SK-N-SH (cell line): ENCODE data around the gene DAB2IP. TPM values are rescaled to one million over a fixed set of nuclear protein-coding genes. Genes with fewer than 3 reads are reported as not detected.

Experiments
- CTCF ChIA-PET: fragments of 300-600, 350-600 bp; formaldehyde crosslinking; extraction: SDS; loops from one replicate; lab custom pipeline; 2021; lab: Yijun Ruan, JAX
- POLR2A ChIA-PET: fragments of 350-600 bp; sonication (Branson Sonifier 250); formaldehyde crosslinking; extraction: SDS; loops from one replicate; lab custom pipeline; 2020; ENCODE audit warnings: antibody characterized with exemption, inconsistent platforms; lab: Yijun Ruan, JAX
- DNase-seq: peaks from one replicate; pipeline ENCODE4 v3.0.0; 2012
- H2AFZ ChIP-seq: fragments of 200-600 bp; sonication (generic); 2 replicates; pipeline ENCODE4 v1.8.1; 2016; ENCODE audit warnings: antibody characterized with exemption, mild to moderate bottlenecking, low read depth
- H3F3A ChIP-seq: fragments of 200-600 bp; sonication (generic); replicated peaks from 2 replicates; pipeline ENCODE3; 2016; ENCODE audit warnings: antibody characterized with exemption, mild to moderate bottlenecking; ENCODE audit not compliant: insufficient read depth
- H3K27ac ChIP-seq, 2 experiments: fragments of 200-500 bp in 1 of 2; fragments of 200-600 bp in 1 of 2; sonication (Bioruptor generic) in 1 of 2; sonication (generic), shearing (Covaris generic) in 1 of 2; 2 replicates each; pipeline versions ENCODE4 v1.5.1 to v1.6.1; 2014 to 2016; ENCODE audit warnings: low read depth in 2 of 2, inconsistent platforms in 1 of 2, low read length in 1 of 2, mild to moderate bottlenecking in 1 of 2, mixed read lengths in 1 of 2
- H3K27me3 ChIP-seq: fragments of 200-600 bp; sonication (generic), shearing (Covaris generic); 2 replicates; pipeline ENCODE4 v1.6.1; 2016; ENCODE audit warnings: mixed run types; ENCODE audit not compliant: insufficient read depth
- H3K36me3 ChIP-seq, 2 experiments: fragments of 200-500 bp in 1 of 2; fragments of 200-600 bp in 1 of 2; sonication (Bioruptor generic) in 1 of 2; sonication (generic) in 1 of 2; replicated peaks in 1 of 2; 2 replicates each; pipeline versions ENCODE3 to v1.5.1; 2014 to 2016; ENCODE audit warnings: low read length in 1 of 2, mild to moderate bottlenecking in 1 of 2; ENCODE audit not compliant: insufficient read depth in 2 of 2, control insufficient read depth in 1 of 2
- H3K4me1 ChIP-seq, 2 experiments: fragments of 200-500 bp in 1 of 2; fragments of 200-600 bp in 1 of 2; sonication (Bioruptor generic) in 1 of 2; sonication (generic), shearing (Covaris generic) in 1 of 2; 2 replicates each; pipeline versions ENCODE4 v1.5.1 to v1.6.1; 2014 to 2016; ENCODE audit warnings: low read depth in 1 of 2, low read length in 1 of 2, mixed run types in 1 of 2; ENCODE audit not compliant: insufficient read depth in 2 of 2, control insufficient read depth in 1 of 2
- H3K4me2 ChIP-seq: fragments of 200-600 bp; sonication (generic), shearing (Covaris generic); 2 replicates; pipeline ENCODE4 v1.6.1; 2017; ENCODE audit warnings: mixed run types
- H3K4me3 ChIP-seq, 2 experiments: fragments of 200-500 bp in 1 of 2; fragments of 200-600 bp in 1 of 2; sonication (Bioruptor generic) in 1 of 2; sonication (generic), shearing (Covaris generic) in 1 of 2; 2 replicates each; pipeline versions ENCODE4 v1.5.1 to v1.8.1; 2014 to 2016; ENCODE audit warnings: low read depth in 2 of 2, inconsistent platforms in 1 of 2, low read length in 1 of 2, mild to moderate bottlenecking in 1 of 2, mixed read lengths in 1 of 2, moderate library complexity in 1 of 2
- H3K79me2 ChIP-seq: fragments of 200-600 bp; sonication (generic); 2 replicates; pipeline ENCODE4 v1.8.1; 2017; ENCODE audit warnings: mild to moderate bottlenecking; ENCODE audit not compliant: insufficient read depth
- H3K9ac ChIP-seq: fragments of 200-600 bp; sonication (generic); 2 replicates; pipeline ENCODE4 v1.6.1; 2017; ENCODE audit warnings: mixed run types
- H3K9me2 ChIP-seq: fragments of 200-600 bp; sonication (generic); 2 replicates; pipeline ENCODE4 v1.6.1; 2017; ENCODE audit warnings: mixed run types
- H3K9me3 ChIP-seq: fragments of 200-600 bp; sonication (generic); 2 replicates; pipeline ENCODE4 v1.6.1; 2017; ENCODE audit warnings: mixed run types, mild to moderate bottlenecking, moderate library complexity
- H4K20me1 ChIP-seq: fragments of 200-600 bp; sonication (generic); 2 replicates; pipeline ENCODE4 v1.6.1; 2017; ENCODE audit warnings: mild to moderate bottlenecking, mixed run types; ENCODE audit not compliant: insufficient read depth
- FOSL2 ChIP-seq: IDR thresholded peaks from 2 replicates; pipeline ENCODE4 v1.4.0; 2012; ENCODE audit warnings: low read depth, mild to moderate bottlenecking, moderate library complexity, borderline replicate concordance
- JUND ChIP-seq: IDR thresholded peaks from 2 replicates; pipeline ENCODE4 v1.4.0; 2012
- MEF2A ChIP-seq: IDR thresholded peaks from 2 replicates; pipeline ENCODE4 v1.4.0; 2012; ENCODE audit warnings: low read depth, borderline replicate concordance
- MXI1 ChIP-seq: IDR thresholded peaks from 2 replicates; pipeline ENCODE4 v1.6.1; 2012; ENCODE audit warnings: mild to moderate bottlenecking, low read depth, low read length, improper control_type of control experiment
- NFIC ChIP-seq: IDR thresholded peaks from 2 replicates; pipeline ENCODE4 v1.4.0; 2012; ENCODE audit warnings: borderline replicate concordance
- POLR2AphosphoS5 ChIP-seq: IDR thresholded peaks from 2 replicates; pipeline ENCODE4 v1.6.1; 2012; ENCODE audit warnings: low read depth, low read length
- RCOR1 ChIP-seq: fragments of 150-350 bp; IDR thresholded peaks from 2 replicates; pipeline ENCODE4 v1.6.1; 2017; ENCODE audit warnings: antibody characterized with exemption, low read length
- REST ChIP-seq: IDR thresholded peaks from 2 replicates; pipeline ENCODE4 v1.6.1; 2012; ENCODE audit warnings: mild to moderate bottlenecking, low read depth, low read length, moderate library complexity
- RXRA ChIP-seq: IDR thresholded peaks from 2 replicates; pipeline ENCODE4 v1.4.0; 2012; ENCODE audit warnings: low read depth, mild to moderate bottlenecking, borderline replicate concordance
- SIN3A ChIP-seq: IDR thresholded peaks from 2 replicates; pipeline ENCODE4 v1.6.1; 2012; ENCODE audit warnings: low read depth, mild to moderate bottlenecking, low read length, moderate library complexity, borderline replicate concordance
- TAF1 ChIP-seq: IDR thresholded peaks from 2 replicates; pipeline ENCODE4 v1.6.1; 2012; ENCODE audit warnings: low read depth, mild to moderate bottlenecking, low read length, moderate library complexity, borderline replicate concordance
- TCF12 ChIP-seq: IDR thresholded peaks from 2 replicates; pipeline ENCODE4 v1.4.0; 2012
- TEAD4 ChIP-seq: IDR thresholded peaks from 2 replicates; pipeline ENCODE4 v1.4.0; 2012; ENCODE audit warnings: mild to moderate bottlenecking, borderline replicate concordance; ENCODE audit not compliant: insufficient read depth
- YY1 ChIP-seq: IDR thresholded peaks from 2 replicates; pipeline ENCODE4 v1.4.0; 2012; ENCODE audit warnings: low read depth, mild to moderate bottlenecking
- WGBS: methylation state at CpG from one replicate; pipeline ENCODE4 v1.1.6; 2017; ENCODE audit warnings: low lambda C conversion rate; 5-methylcytosine and 5-hydroxymethylcytosine counted together
- polyA plus RNA-seq, 3 experiments: library from polyadenylated mRNA; depleted of rRNA; stranded (reverse); fragments of >200 nt; gene quantifications; 2 replicates each; pipeline ENCODE4 v1.2.3, GENCODE V29; 2012
- TF ChIP-seq, protein P1 (sequence below): IDR thresholded peaks from 2 replicates; pipeline ENCODE4; 2012

Gene DAB2IP
- polyA plus RNA-seq, 1 of the 3 experiments (the other 2 are of a cell fraction), result 21.4 TPM

- peaks cover 4% of the 10 kb centered on the region for H3F3A ChIP-seq
- H3K79me2 ChIP-seq, result no peaks in the 10 kb centered on the region
- POLR2A ChIA-PET, result interaction anchor here (1.1 to 1.6 kb wide), 2 partner anchors 13 to 29 kb away, joined by 3 to 4 read pairs; no protein-coding TSS in a partner anchor
- H3K4me2 ChIP-seq, result no peak overlapping the region
- H3K4me3 ChIP-seq, result no peak overlapping the region
- WGBS, result 100% methylated on average over 10 of the region's 10 CpGs
- H3K9ac ChIP-seq, result no peak overlapping the region
- H3K27me3 ChIP-seq, result no peaks in the 10 kb centered on the region
- no peaks in the 10 kb centered on the region for H3K9me2 ChIP-seq
- 0 out of 2 replicates have a peak, but pooled peaks cover 3% of the 10 kb centered on the region for H4K20me1 ChIP-seq
- no peaks in the 10 kb centered on the region for H3K36me3 ChIP-seq
- TF ChIP-seq MEF2A (no peak), REST (no peak), MXI1 (no peak), SIN3A (no peak), POLR2AphosphoS5 (no peak), YY1 (no peak)
- H3K9me3 ChIP-seq, result no peaks in the 10 kb centered on the region
- H3K4me1 ChIP-seq, result peaks cover 8 to 55% of the 10 kb centered on the region in 2 experiments; a peak in 3 of 4 replicates
- CTCF ChIA-PET, result interaction anchor here (0.8 to 18.2 kb wide), 12 partner anchors 11 to 368 kb away, joined by 3 to 194 read pairs (median 6); partner anchors contain the start of gene DAB2IP
- no peak overlapping the region for H2AFZ ChIP-seq
- DNase-seq, result no peak
- peak overlapping the region; percentile 20 to 24; a peak in 2 of 4 replicates for H3K27ac ChIP-seq
Observed at GRCh38 chr9:121636978-121637712, 14.3 kb upstream of the DAB2IP start.

- H3K9ac ChIP-seq, result no peak overlapping the region
- H3K9me2 ChIP-seq, result no peaks in the 10 kb centered on the region
- no peaks in the 10 kb centered on the region for H3K9me3 ChIP-seq
- H3K36me3 ChIP-seq, result no peaks in the 10 kb centered on the region
- H3K4me3 ChIP-seq, result no peak overlapping the region
- POLR2A ChIA-PET, result interaction anchor here (1.1 to 1.6 kb wide), 2 partner anchors 12 to 17 kb away, joined by 3 read pairs; no protein-coding TSS in a partner anchor
- H4K20me1 ChIP-seq, result 0 out of 2 replicates have a peak, but pooled peaks cover 3% of the 10 kb centered on the region
- peaks cover 4% of the 10 kb centered on the region for H3F3A ChIP-seq
- no peaks in the 10 kb centered on the region for H3K79me2 ChIP-seq
- TF ChIP-seq FOSL2 (peak; percentile 50; the same call in 1 of the 2 replicates), JUND (no peak; the same call in 1 of the 2 replicates), RCOR1 (0 out of 2 replicates have a peak, but pooled peaks have one; percentile 42), TEAD4 (no peak), RXRA (peak; percentile 65; the same call in 1 of the 2 replicates), SIN3A (no peak), YY1 (no peak), TCF12 (peak; percentile 83), TAF1 (no peak), NFIC (peak; percentile 76)
- TF ChIP-seq, protein P1, sequence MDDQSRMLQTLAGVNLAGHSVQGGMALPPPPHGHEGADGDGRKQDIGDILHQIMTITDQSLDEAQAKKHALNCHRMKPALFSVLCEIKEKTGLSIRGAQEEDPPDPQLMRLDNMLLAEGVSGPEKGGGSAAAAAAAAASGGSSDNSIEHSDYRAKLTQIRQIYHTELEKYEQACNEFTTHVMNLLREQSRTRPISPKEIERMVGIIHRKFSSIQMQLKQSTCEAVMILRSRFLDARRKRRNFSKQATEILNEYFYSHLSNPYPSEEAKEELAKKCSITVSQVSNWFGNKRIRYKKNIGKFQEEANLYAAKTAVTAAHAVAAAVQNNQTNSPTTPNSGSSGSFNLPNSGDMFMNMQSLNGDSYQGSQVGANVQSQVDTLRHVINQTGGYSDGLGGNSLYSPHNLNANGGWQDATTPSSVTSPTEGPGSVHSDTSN, result peak; percentile 29; the same call in 1 of the 2 replicates
- peaks cover 8 to 53% of the 10 kb centered on the region in 2 experiments; a peak in 3 of 4 replicates for H3K4me1 ChIP-seq
- DNase-seq, result peak; percentile 66
- peak overlapping the region in 1 of 2 experiments; percentile 54; a peak in 3 of 4 replicates for H3K27ac ChIP-seq
- WGBS, result 48% methylated on average over 7 of the region's 8 CpGs
- H3K4me2 ChIP-seq, result no peak overlapping the region
- no peaks in the 10 kb centered on the region for H3K27me3 ChIP-seq
- CTCF ChIA-PET, result interaction anchor here (0.8 to 18.2 kb wide), 12 partner anchors 10 to 368 kb away, joined by 3 to 194 read pairs (median 6); no protein-coding TSS in a partner anchor
- H2AFZ ChIP-seq, result no peak overlapping the region
Observed at GRCh38 chr9:121637713-121638220, 13.7 kb upstream of the DAB2IP start.
